ENCODE data around the gene NBR1.
A peak's percentile ranks its signal among the peaks of the same experiment; 100 is the strongest.
"Not testable (repeated sequence)": the region's sequence is repeated elsewhere in the genome, so short reads cannot be mapped to it uniquely, and the experiment has no call there.

The NBR1 gene, protein sequence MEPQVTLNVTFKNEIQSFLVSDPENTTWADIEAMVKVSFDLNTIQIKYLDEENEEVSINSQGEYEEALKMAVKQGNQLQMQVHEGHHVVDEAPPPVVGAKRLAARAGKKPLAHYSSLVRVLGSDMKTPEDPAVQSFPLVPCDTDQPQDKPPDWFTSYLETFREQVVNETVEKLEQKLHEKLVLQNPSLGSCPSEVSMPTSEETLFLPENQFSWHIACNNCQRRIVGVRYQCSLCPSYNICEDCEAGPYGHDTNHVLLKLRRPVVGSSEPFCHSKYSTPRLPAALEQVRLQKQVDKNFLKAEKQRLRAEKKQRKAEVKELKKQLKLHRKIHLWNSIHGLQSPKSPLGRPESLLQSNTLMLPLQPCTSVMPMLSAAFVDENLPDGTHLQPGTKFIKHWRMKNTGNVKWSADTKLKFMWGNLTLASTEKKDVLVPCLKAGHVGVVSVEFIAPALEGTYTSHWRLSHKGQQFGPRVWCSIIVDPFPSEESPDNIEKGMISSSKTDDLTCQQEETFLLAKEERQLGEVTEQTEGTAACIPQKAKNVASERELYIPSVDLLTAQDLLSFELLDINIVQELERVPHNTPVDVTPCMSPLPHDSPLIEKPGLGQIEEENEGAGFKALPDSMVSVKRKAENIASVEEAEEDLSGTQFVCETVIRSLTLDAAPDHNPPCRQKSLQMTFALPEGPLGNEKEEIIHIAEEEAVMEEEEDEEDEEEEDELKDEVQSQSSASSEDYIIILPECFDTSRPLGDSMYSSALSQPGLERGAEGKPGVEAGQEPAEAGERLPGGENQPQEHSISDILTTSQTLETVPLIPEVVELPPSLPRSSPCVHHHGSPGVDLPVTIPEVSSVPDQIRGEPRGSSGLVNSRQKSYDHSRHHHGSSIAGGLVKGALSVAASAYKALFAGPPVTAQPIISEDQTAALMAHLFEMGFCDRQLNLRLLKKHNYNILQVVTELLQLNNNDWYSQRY

DNA sequence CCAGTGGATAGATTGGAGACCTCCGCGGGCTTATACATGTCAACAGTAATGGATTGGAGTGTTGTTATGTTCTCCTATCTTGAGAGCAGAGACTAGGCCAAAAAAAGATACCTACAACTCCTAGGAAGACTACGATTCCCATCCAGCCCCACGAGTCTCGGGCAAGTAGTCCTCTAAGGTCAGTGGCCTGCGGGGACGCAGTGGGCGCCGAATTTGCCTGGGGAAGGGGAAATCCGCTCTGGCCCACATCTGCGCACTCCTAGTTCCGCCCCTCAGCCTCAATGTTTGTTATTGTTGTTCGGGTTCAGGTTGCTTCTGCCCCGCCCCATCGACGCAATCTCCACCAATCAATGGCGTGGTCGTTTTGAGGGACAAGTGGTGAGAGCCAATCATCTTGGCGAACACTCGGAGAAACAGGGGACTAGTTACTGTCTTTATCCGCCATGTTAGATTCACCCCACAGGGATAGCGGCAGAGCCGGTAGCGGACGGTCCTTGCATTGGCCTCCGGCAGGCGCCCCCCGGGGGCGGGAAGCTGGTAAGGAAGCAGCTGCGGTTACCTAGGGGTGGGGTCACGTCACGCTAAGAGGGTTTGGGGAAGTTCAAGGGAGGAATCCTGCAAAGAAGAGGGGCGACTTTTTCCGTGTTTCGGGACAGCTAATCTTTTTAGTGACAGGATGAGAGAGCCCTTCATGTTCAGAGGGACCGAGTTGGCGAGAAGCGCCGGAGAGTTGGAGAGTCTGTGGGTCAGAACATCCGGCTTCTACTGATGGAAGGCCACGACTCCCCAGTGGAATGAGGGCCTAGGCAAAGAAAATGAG lies at the start of gene NBR1:
Gene NBR1, plus strand, starts transcription at position 449 of the 820 bp plus-strand sequence. CDS start 4,586 bp downstream, outside the sequence.
- H3K4me1 ChIP-seq (ENCODE audit: control insufficient read depth in 1 of 2, insufficient read depth in 1 of 2, low read depth in 1 of 2, low read length in 1 of 2), result peaks cover 41 to 44% of the 10 kb centered on the region in 2 experiments
- TF ChIP-seq, protein P1, sequence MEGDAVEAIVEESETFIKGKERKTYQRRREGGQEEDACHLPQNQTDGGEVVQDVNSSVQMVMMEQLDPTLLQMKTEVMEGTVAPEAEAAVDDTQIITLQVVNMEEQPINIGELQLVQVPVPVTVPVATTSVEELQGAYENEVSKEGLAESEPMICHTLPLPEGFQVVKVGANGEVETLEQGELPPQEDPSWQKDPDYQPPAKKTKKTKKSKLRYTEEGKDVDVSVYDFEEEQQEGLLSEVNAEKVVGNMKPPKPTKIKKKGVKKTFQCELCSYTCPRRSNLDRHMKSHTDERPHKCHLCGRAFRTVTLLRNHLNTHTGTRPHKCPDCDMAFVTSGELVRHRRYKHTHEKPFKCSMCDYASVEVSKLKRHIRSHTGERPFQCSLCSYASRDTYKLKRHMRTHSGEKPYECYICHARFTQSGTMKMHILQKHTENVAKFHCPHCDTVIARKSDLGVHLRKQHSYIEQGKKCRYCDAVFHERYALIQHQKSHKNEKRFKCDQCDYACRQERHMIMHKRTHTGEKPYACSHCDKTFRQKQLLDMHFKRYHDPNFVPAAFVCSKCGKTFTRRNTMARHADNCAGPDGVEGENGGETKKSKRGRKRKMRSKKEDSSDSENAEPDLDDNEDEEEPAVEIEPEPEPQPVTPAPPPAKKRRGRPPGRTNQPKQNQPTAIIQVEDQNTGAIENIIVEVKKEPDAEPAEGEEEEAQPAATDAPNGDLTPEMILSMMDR (IDR thresholded peaks at IDR 0.05), result peak; percentile 52
- H3K9me3 ChIP-seq, result no peaks in the 10 kb centered on the region
- H3K36me3 ChIP-seq, result peaks cover 8% of the 10 kb centered on the region
- peak within 1 kb of the TSS; percentile 95 for H3K27ac ChIP-seq
- H3K27me3 ChIP-seq, result no peaks in the 10 kb centered on the region
- H3K4me3 ChIP-seq (ENCODE audit: low read depth in 1 of 2, low read length in 1 of 2), result peak within 1 kb of the TSS; percentile 75 to 86

DNA sequence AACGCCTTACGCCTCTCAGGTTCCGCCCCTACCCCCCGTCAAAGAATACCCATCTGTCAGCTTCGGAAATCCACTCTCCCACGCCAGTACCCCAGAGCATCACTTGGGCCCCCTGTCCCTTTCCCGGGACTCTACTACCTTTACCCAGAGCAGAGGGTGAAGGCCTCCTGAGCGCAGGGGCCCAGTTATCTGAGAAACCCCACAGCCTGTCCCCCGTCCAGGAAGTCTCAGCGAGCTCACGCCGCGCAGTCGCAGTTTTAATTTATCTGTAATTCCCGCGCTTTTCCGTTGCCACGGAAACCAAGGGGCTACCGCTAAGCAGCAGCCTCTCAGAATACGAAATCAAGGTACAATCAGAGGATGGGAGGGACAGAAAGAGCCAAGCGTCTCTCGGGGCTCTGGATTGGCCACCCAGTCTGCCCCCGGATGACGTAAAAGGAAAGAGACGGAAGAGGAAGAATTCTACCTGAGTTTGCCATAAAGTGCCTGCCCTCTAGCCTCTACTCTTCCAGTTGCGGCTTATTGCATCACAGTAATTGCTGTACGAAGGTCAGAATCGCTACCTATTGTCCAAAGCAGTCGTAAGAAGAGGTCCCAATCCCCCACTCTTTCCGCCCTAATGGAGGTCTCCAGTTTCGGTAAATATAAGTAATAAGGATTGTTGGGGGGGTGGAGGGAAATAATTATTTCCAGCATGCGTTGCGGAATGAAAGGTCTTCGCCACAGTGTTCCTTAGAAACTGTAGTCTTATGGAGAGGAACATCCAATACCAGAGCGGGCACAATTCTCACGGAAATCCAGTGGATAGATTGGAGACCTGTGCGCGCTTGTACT lies 45.7 kb upstream of the NBR1 start, which contains the start of gene BRCA1:
Gene BRCA1, minus strand, starts transcription at position 232 of the 834 bp plus-strand sequence. CDS start 1,268 bp downstream, outside the sequence.
- Histone ChIP-seq H3K9me3 (no peaks in the 10 kb centered on the region), H3K27me3 (no peaks in the 10 kb centered on the region), H3K27ac (peak within 1 kb of the TSS; percentile 87), H3K4me1 (ENCODE audit: control insufficient read depth in 1 of 2, insufficient read depth in 1 of 2, low read depth in 1 of 2, low read length in 1 of 2) (peaks cover 21 to 28% of the 10 kb centered on the region in 2 experiments), H3K36me3 (peaks cover 11% of the 10 kb centered on the region), H3K4me3 (ENCODE audit: low read depth in 1 of 2, low read length in 1 of 2) (peak within 1 kb of the TSS; percentile 89 to 95)
- TF ChIP-seq, protein P1 (IDR thresholded peaks at IDR 0.05), result no peak

DNA sequence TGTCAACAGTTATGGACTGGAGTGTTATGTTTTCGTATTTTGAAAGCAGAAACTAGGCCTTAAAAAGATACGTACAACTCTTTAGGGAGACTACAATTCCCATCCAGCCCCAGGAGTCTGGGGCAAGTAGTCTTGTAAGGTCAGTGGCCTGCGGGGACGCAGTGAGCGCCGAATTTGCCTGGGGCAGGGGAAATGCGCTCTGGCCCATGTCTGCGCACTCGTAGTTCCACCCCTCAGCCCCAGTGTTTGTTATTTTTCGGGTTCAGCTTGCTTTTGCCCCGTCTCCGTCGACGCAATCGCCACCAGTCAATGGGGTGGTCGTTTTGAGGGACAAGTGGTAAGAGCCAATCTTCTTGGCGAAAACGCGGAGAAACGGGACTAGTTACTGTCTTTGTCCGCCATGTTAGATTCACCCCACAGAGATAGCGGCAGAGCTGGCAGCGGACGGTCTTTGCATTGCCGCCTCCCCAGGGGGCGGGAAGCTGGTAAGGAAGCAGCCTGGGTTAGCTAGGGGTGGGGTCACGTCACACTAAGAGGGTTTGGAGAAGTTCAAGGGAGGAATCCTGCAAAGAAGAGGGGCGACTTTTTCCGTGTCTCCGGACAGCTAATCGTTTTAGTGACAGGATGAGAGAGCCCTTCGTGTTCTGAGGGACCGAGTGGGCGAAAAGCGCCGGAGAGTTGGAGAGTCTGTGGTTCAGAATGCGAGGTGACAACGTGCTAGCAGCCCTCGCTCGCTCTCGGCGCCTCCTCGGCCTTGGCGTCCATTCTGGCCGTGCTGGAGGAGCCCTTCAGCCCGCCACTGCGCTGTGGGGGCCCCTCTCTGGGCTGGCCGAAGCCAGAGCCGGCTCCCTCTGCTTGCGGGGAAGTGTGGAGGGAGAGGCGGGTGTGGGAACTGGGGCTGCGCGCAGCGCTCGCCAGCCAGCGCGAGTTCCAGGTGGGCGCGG lies 44.8 kb upstream of the NBR1 start:
- H3K4me3 ChIP-seq (ENCODE audit: low read depth in 1 of 2, low read length in 1 of 2), result peak overlapping the region; percentile 89 to 95
- peaks cover 4% of the 10 kb centered on the region for H3K36me3 ChIP-seq
- no peaks in the 10 kb centered on the region for H3K27me3 ChIP-seq
- TF ChIP-seq, protein P1 (IDR thresholded peaks at IDR 0.05), result no peak
- H3K27ac ChIP-seq, result peak overlapping the region; percentile 87
- peaks cover 21 to 28% of the 10 kb centered on the region in 2 experiments for H3K4me1 ChIP-seq (ENCODE audit: control insufficient read depth in 1 of 2, insufficient read depth in 1 of 2, low read depth in 1 of 2, low read length in 1 of 2)
- no peaks in the 10 kb centered on the region for H3K9me3 ChIP-seq

DNA sequence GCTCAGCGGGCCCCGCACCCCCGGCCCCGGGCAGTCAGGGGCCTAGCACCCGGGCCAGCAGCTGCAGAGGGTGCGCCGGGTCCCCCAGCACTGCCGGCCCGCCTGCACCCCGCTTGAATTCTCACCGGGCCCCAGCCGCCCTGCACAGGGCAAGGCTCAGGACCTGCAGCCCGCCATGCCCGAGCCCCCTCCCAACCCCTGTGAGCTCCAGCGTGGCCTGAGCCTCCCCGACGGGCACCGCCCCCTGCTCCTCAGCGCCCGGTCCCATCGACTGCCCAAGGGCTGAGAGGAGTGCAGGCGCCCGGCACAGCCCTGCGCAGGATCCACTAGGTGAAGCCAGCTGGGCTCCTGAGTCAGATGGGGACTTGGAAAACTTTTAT lies 44.1 kb upstream of the NBR1 start:
- H3K27me3 ChIP-seq, result no peaks in the 10 kb centered on the region
- H3K4me3 ChIP-seq (ENCODE audit: low read depth in 1 of 2, low read length in 1 of 2), result no peak overlapping the region
- H3K27ac ChIP-seq, result no peak overlapping the region
- H3K9me3 ChIP-seq, result no peaks in the 10 kb centered on the region
- peaks cover 21 to 28% of the 10 kb centered on the region in 2 experiments for H3K4me1 ChIP-seq (ENCODE audit: control insufficient read depth in 1 of 2, insufficient read depth in 1 of 2, low read depth in 1 of 2, low read length in 1 of 2)
- peaks cover 4% of the 10 kb centered on the region for H3K36me3 ChIP-seq
- TF ChIP-seq, protein P1 (IDR thresholded peaks at IDR 0.05), result no peak

DNA sequence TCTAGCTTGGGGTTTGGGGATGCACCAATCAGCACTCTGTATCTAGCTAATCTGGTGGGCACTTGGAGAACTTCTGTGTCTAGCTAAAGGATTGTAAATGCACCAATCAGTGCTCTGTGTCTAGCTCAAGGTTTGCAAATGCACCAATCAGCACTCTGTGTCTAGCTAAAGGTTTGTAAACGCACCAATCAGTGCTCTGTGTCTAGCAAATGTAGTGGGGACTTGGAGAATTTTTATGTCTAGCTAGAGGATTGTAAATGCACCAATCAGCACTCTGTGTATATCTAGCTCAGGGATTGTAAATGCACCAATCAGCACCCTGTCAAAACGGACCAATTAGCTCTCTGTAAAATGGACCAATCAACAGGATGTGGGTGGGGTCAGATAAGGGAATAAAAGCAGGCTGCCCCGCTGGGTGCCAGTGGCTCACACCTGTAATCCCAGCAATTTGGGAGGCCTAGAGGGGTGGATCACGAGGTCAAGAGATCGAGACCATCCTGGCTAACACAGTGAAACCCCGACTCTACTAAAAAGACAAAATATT lies 43.6 kb upstream of the NBR1 start:
- not testable (repeated sequence) for H3K9me3 ChIP-seq; H3K36me3 ChIP-seq; H3K4me3 ChIP-seq (ENCODE audit: low read depth in 1 of 2, low read length in 1 of 2); H3K27ac ChIP-seq; H3K27me3 ChIP-seq
- H3K4me1 ChIP-seq (ENCODE audit: control insufficient read depth in 1 of 2, insufficient read depth in 1 of 2, low read depth in 1 of 2, low read length in 1 of 2), result peaks cover 21 to 28% of the 10 kb centered on the region in 2 experiments
